Measurements from ENCODE around the gene ZNF362.

GRCh38 chr1:33249422-33249821 is 6.9 kb upstream of the ZNF362 start:
- TF ChIP-seq, protein P1, sequence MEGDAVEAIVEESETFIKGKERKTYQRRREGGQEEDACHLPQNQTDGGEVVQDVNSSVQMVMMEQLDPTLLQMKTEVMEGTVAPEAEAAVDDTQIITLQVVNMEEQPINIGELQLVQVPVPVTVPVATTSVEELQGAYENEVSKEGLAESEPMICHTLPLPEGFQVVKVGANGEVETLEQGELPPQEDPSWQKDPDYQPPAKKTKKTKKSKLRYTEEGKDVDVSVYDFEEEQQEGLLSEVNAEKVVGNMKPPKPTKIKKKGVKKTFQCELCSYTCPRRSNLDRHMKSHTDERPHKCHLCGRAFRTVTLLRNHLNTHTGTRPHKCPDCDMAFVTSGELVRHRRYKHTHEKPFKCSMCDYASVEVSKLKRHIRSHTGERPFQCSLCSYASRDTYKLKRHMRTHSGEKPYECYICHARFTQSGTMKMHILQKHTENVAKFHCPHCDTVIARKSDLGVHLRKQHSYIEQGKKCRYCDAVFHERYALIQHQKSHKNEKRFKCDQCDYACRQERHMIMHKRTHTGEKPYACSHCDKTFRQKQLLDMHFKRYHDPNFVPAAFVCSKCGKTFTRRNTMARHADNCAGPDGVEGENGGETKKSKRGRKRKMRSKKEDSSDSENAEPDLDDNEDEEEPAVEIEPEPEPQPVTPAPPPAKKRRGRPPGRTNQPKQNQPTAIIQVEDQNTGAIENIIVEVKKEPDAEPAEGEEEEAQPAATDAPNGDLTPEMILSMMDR (IDR thresholded peaks at IDR 0.05) = no peak
- no peak for TF ChIP-seq POLR2A (IDR thresholded peaks at IDR 0.05)
